Stimulated activated naive CD8-positive, alpha-beta T cell treated with anti-CD3 and anti-CD28 coated beads, Interleukin-15, amount 100 ng/mL, for 72 hours (primary cell): ENCODE results near the gene LRRC14B.
"Not testable (repeated sequence)": the region's sequence is repeated elsewhere in the genome, so short reads cannot be mapped to it uniquely, and the experiment has no call there.

ENCODE experiments used
- ATAC-seq: fragments of 150-1000 bp; cut with Tn5 transposase; 2 replicates; pipeline ENCODE4 v1.10.0; 2021; ENCODE audit warnings: mild to moderate bottlenecking, moderate library complexity
- DNase-seq, 2 donors: peaks; one replicate each; pipeline ENCODE4 v3.0.0; 2021 to 2022
- H3K27ac Mint-ChIP-seq, 2 donors: one replicate each; pipeline ENCODE4 v1.8.0; 2022; ENCODE audit warnings: mild to moderate bottlenecking in 2 of 2, mixed read lengths in 2 of 2, moderate library complexity in 2 of 2
- H3K27me3 Mint-ChIP-seq: one replicate; pipeline ENCODE4 v1.8.0; 2022; ENCODE audit warnings: mixed read lengths
- H3K4me1 Mint-ChIP-seq: one replicate; pipeline ENCODE4 v1.8.0; 2022; ENCODE audit warnings: mild to moderate bottlenecking, mixed read lengths
- H3K4me3 Mint-ChIP-seq, 2 donors: one replicate each; pipeline ENCODE4 v1.8.0; 2022; ENCODE audit warnings: mild to moderate bottlenecking in 2 of 2, mixed read lengths in 2 of 2, moderate library complexity in 1 of 2
- H3K9me3 Mint-ChIP-seq, 2 donors: one replicate each; pipeline ENCODE4 v1.8.0; 2022; ENCODE audit warnings: mixed read lengths in 2 of 2

Gene LRRC14B

GRCh38 chr5:243683-244367, 52.5 kb downstream of the LRRC14B start:
- H3K4me1 Mint-ChIP-seq: peaks cover 25% of the 10 kb centered on the region
- not testable (repeated sequence) for H3K9me3 Mint-ChIP-seq, ATAC-seq, H3K27me3 Mint-ChIP-seq
- peak overlapping the region; percentile 55 to 68 for H3K4me3 Mint-ChIP-seq
- DNase-seq: peak; percentile 12 to 30
- H3K27ac Mint-ChIP-seq: peak overlapping the region in 1 of 2 donors; percentile 84

GRCh38 chr5:245717-246116, 54.4 kb downstream of the LRRC14B start:
- H3K4me3 Mint-ChIP-seq, ATAC-seq, H3K27me3 Mint-ChIP-seq, H3K27ac Mint-ChIP-seq, DNase-seq, H3K9me3 Mint-ChIP-seq: not testable (repeated sequence)
- peaks cover 25% of the 10 kb centered on the region for H3K4me1 Mint-ChIP-seq
